Hematopoietic multipotent progenitor cell treated with erythropoietin and hydrocortisone succinate and interleukin-3 and kit ligand, for 15 days (in vitro differentiated cells): ENCODE results near the gene TCTN2.

Experiments
- DNase-seq: peaks from one replicate; pipeline ENCODE4 v3.0.0-alpha.2; 2015; ENCODE audit warnings: low spot score

The TCTN2 gene

DNA sequence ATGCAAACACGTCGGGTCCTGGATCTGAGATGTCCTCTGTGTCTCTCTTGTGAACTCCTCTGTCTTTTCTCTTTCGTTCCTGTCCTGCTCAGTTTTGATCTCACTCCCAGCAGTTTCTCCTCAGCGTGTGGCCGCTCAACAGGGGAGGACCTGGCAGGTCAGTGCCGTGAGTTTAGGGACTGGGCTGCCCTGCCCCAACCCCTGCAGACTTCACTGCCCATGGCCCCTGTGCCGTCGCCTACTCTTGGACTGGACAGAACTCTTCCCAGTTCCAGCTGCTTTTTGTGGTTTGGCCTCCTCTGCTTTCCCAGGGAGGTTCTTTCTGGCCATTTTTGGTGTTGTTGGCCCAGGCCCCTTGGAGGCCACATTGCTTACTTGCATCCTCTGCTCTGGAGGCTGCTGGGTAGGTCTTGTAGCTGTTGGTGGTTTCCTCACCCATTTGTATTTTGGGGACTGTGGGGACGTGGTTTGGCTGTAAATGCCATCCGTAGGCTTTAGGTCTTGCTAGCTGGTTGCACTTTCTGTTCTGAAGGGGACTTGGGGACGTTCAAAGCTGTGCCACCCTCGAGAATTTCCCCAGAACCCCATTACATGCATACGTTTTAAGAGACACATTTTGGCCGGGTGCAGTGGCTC lies 71.1 kb downstream of the TCTN2 start:
- no peak for DNase-seq

DNA sequence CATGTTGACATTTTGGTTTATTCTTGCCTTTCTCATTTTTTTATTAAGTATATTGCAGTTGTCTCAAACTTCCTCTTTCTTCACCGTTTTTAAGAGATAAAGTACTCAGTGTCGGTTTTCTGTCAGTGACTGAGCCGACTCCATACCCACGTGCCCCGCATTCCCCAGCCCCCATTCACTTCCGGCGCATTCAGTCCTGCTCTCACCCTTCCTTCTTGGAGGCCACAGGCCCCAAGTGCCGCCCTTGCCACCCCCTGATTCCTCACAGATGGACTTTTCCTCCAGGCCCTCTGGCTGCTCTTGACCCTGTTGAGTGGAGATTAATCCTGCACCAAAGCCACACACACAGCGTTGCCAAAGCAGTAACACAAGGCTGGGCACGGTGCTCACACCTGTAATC lies 72.1 kb downstream of the TCTN2 start:
- no peak for DNase-seq

DNA sequence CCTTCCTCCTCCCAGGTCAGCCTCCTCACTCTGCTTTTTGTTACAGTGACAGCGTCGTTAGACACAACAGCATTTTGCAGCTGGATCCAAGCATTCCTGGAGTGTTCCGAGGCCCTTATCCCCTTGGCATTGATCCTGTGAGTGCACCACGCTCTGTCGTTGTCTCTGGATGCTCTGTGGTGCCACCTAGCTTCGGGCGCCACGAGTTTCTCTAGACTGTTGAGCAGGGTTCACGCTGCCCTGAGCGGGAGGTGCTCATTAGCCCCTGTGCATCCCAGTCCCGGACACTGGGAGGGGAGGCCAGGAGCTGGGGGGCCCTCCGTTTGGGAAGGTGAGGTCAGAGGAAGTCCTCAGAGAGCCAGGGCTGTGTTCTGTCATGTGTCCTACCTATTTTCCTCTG lies 73.9 kb downstream of the TCTN2 start:
- DNase-seq: no peak

DNA sequence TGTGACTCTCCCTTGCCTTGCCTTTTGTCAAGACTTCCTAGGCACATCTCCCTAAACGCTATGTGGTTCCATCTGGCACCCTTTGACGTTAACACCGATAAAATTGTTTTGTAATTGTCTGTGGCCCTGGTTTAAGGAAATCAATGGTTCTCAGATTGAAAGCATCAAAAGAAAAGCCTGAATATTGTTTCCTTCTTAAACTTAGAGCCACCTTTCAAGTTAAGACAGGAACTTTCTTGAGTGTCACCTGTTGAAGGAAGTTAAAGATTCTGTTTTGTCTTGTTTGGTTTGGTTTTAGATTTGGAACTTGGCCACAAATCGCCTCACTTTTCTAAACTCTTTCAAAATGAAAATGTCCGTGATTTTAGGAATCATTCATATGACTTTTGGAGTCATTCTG lies 76.4 kb downstream of the TCTN2 start:
- no peak for DNase-seq

DNA sequence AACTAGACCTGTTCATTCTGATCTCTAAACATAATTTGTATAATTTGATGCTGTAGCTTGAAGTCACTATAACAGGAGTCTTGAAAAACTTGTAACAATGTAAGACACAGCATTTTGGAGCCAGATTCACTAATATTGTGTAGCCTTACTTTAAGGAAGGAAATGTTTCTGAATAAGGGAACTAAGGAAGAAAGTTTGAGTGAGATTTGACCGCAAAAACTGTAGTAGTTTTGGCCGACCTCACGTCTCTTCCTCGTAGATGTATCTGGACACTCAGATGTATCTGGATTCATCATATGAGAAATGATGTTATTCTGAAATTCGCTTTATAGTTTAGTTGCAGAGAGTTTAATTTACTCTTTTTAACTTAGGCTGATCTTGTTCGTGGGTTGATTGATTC lies 77.2 kb downstream of the TCTN2 start:
- no peak for DNase-seq

DNA sequence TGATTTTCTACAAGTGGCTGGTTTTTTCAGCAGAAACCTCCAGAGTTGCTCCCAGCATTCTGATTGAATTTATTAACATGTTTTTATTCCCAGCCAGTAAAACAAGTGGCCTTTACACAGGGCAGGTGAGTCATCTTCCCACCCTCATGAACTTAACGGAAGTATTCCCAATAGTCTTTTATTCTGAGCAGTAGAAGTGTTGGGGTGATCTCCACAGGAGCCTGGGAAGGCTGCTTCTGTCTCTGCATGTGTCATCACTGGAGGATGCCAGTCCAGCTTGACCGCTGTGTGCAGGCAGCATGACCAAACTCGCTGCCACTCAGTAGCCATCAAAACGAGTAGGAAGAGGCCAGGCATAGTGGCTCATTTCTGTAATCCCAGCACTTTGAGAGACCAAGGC lies 77.7 kb downstream of the TCTN2 start:
- DNase-seq: no peak

DNA sequence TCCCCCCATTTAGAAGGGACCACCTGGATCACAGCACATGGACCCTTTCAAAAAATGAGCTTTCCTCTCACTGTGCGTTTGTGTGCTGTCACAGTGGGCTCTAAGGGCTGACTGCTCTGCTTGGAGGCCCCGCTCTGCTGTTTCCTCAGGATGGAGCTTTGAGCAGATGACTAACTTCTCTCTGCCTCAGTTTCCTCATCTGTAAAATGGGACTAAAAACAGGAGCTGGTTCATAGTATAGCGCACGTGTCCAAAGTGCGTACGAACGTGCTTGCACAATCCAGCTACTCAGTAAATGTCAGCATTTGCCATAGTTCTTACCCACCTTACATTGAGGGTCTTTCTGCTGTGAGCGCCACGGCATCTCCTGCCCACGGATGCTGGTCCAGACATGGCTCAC lies 78.4 kb downstream of the TCTN2 start:
- no peak for DNase-seq

DNA sequence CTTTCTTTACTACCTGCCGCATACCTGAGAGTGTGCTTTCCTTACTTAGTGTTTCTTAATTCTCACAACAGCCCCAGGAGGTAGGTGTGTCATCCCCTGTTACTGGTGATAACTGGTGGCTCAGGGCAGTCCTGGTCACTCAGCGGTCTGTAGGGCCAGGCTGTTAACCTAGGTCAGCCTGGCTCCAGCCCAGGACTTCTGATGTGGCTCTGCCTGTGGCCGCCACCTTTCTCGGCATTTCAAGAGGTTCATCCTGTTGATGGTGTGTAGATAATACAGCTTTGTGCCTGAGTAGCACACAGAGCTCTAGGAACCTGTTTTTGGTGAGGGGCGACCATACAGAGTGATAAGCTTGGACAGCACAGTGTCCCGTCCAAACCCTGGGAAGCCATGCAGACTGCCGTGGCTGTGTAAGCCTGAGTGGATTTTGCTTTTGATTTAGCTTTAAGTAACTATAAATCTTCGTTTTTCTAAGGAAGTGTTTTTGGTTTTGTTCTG lies 79.3 kb downstream of the TCTN2 start:
- no peak for DNase-seq

DNA sequence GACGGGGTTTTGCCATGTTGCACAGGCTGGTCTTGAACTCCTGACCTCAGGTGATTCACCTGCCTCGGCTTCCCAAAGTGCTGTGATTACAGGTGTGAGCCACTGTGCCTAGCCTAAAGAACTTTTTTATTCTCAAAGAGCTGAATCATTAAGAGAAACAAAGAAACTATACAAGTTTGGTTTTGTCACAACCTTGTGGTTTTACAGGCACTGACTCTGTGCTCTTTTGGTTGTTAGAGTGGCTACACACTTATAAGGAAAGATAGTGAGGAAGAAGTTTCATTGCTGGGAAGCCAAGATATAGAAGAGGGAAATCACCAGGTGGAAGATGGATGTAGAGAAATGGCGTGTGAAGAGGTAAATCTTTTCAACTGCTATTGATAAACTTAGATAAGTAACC lies 81.1 kb downstream of the TCTN2 start:
- no peak for DNase-seq

DNA sequence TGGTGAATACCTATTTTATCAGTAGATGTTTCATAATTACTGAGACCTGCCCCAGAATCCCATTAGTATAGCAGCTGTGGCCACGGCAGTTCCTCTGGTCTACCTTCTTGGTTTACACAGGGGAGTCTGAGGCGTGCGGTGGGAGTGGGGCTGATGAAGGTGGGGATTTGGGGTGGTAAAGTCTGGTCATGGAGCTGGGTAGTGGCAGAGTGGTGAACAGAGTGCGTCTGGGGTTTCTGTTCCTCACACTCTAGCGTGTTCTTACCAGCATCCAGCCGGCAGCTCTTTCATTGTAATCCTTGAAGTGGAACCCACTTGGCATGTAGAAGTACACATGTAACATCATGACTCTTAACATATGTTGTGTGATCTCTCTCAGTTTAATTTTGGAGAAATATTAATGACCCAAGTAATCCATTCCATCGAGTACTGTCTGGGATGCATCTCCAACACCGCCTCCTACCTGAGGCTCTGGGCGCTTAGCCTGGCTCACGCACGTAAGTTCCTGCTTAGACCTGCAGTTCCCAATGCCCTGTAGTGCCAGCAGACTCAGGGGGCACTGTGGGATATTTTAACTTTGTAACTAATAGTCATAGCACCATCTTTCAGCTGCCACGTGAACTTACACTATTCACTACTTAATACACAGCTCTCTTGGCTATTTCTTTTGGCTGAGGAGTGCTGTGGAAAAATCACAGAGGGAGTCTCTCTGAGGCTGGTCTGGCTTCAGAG lies 83.3 kb downstream of the TCTN2 start:
- no peak for DNase-seq

DNA sequence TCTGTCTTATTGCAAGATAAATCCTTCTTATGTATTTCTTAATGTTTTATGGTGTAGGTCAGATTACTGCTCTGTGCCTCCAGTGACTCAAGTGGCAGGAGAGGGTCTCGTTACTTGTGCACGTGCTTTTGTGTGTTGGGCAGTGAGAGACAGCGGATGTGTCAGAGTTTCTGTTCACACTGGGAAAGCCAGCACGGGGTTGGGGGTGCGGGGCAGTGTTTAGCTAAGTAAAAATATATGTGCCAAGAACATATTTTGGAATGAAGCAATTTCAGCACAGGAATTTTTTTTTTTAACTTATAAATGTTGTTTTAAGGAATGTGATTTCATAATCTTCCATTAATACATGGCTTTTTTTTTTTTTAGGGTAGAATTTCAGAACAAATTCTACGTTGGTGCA lies 86.6 kb downstream of the TCTN2 start:
- DNase-seq: no peak
